22Rv1 (cell line): Measurements from ENCODE around the gene AKT3.

Experiments
- CTCF ChIP-seq: fragments of 450-650 bp; IDR thresholded peaks from 2 replicates; pipeline ENCODE4 v1.5.1; 2017; ENCODE audit warnings: mild to moderate bottlenecking
- ZFX ChIP-seq: fragments of 450-650 bp; IDR thresholded peaks from 2 replicates; pipeline ENCODE4 v1.6.1; 2017; ENCODE audit warnings: antibody characterized with exemption, borderline replicate concordance

GRCh38 chr1:243585982-243586381 lies 264.1 kb downstream of the AKT3 start:
- TF ChIP-seq CTCF (no peak), ZFX (no peak)
